Mammary epithelial cell (primary cell): Measurements from ENCODE around the gene AP2B1.

ENCODE experiments used
- EZH2 ChIP-seq: IDR thresholded peaks from 2 replicates; pipeline ENCODE4 v1.6.1; 2012; ENCODE audit warnings: low read length, inconsistent platforms, borderline replicate concordance
- TF ChIP-seq, protein P1 (sequence below), 2 donors: IDR thresholded peaks in 1 of 2; conservative IDR thresholded peaks in 1 of 2; 2 replicates each; pipeline ENCODE4 v1.5.1; 2011 to 2012; ENCODE audit warnings: inconsistent platforms in 2 of 2, low read length in 2 of 2, mild to moderate bottlenecking in 2 of 2, control low read depth in 1 of 2, low read depth in 1 of 2; ENCODE audit not compliant: insufficient read depth in 1 of 2; ENCODE audit errors: extremely low read depth in 1 of 2

DNA sequence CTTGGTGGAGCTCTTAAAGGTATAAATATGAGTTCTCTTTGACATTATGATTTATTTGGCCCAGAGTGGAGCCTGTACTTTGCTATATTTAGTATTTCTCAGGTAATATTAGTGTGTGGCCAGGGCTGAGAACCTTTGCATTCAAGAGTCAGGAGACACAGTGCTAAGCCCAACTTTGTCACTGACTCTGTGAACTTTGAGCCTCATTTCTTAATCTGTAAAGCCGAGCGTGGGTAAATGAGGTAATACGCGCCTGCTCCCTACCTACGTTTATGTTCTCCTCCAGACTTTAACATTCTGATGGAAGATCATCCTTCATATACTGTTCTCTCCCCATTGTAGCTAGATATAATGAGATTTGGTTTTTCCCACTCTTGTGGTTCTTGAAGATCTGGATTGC lies 10.5 kb downstream of the AP2B1 start:
- TF ChIP-seq EZH2 = no peak
- TF ChIP-seq, protein P1, sequence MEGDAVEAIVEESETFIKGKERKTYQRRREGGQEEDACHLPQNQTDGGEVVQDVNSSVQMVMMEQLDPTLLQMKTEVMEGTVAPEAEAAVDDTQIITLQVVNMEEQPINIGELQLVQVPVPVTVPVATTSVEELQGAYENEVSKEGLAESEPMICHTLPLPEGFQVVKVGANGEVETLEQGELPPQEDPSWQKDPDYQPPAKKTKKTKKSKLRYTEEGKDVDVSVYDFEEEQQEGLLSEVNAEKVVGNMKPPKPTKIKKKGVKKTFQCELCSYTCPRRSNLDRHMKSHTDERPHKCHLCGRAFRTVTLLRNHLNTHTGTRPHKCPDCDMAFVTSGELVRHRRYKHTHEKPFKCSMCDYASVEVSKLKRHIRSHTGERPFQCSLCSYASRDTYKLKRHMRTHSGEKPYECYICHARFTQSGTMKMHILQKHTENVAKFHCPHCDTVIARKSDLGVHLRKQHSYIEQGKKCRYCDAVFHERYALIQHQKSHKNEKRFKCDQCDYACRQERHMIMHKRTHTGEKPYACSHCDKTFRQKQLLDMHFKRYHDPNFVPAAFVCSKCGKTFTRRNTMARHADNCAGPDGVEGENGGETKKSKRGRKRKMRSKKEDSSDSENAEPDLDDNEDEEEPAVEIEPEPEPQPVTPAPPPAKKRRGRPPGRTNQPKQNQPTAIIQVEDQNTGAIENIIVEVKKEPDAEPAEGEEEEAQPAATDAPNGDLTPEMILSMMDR (conservative IDR thresholded peaks at IDR 0.05 in 1 of 2, IDR thresholded peaks at IDR 0.05 in 1 of 2; ENCODE audit: extremely low read depth in 1 of 2, insufficient read depth in 1 of 2, low read depth in 1 of 2, low read length in 2 of 2) = no peak
